HCT116 (cell line): Measurements from ENCODE around the gene BARX1. TPM values are rescaled to one million over a fixed set of nuclear protein-coding genes. Genes with fewer than 3 reads are reported as not detected.

ENCODE experiments used
- ATAC-seq: fragments of 200-7000 bp; cut with Tn5 transposase; 2 replicates; pipeline ENCODE4 v1.9.1; 2020; ENCODE audit warnings: mild to moderate bottlenecking, moderate library complexity
- BruUV-seq: library from RNA; stranded (reverse); fragments of 400-500 nt; replicated peaks from 2 replicates; lab custom pipeline; 2021; lab: Mats Ljungman, UMichigan
- CTCF ChIA-PET: fragments of 300-600 bp; sonication (Branson Sonifier 250); formaldehyde crosslinking; loops from one replicate; lab custom pipeline; 2021; ENCODE audit warnings: antibody characterized with exemption; lab: Charles Lee
- POLR2A ChIA-PET: fragments of 300-600, 350-600 bp; sonication (Branson Sonifier 250); formaldehyde crosslinking; loops from one replicate; lab custom pipeline; 2021; ENCODE audit warnings: antibody characterized with exemption; lab: Charles Lee
- RAD21 ChIA-PET, 2 experiments: fragments of 300-600 bp; sonication (Branson Sonifier 250); formaldehyde crosslinking; loops; one replicate each; lab custom pipeline; 2023; ENCODE audit warnings: low total read pairs in 2 of 2; ENCODE audit not compliant: uncharacterized antibody in 2 of 2, unreplicated experiment in 2 of 2, low non-redundant PET in 1 of 2; lab: Charles Lee
- DNase-seq: peaks from one replicate; pipeline ENCODE4 v3.0.0-alpha.2; 2010; ENCODE audit warnings: low read depth, low spot score
- H2AFZ ChIP-seq: fragments of 200-600 bp; shearing (Covaris generic), sonication (generic); 2 replicates; pipeline ENCODE4 v1.6.1; 2017; ENCODE audit warnings: low read depth, mixed run types, mixed read lengths, antibody characterized with exemption, low read length; ENCODE audit not compliant: poor library complexity, severe bottlenecking
- H3K27ac ChIP-seq: 2 replicates; pipeline ENCODE4 v1.5.1; 2012; ENCODE audit warnings: low read depth, low read length
- H3K27me3 ChIP-seq: fragments of 200-600 bp; sonication (generic); 2 replicates; pipeline ENCODE4 v1.6.1; 2016; ENCODE audit warnings: mixed run types, low read length, mixed read lengths; ENCODE audit not compliant: insufficient read depth
- H3K36me3 ChIP-seq, 2 experiments: fragments of 200-500 bp in 1 of 2; fragments of 200-600 bp in 1 of 2; sonication (Bioruptor generic) in 1 of 2; sonication (generic) in 1 of 2; 2 replicates each; pipeline versions ENCODE4 v1.5.1 to v1.6.1; 2014 to 2016; ENCODE audit warnings: low read length in 2 of 2, inconsistent platforms in 1 of 2, mixed read lengths in 1 of 2, mixed run types in 1 of 2; ENCODE audit not compliant: insufficient read depth in 2 of 2, control insufficient read depth in 1 of 2
- H3K4me1 ChIP-seq, 2 experiments: fragments of 200-600 bp in 1 of 2; sonication (generic) in 1 of 2; 2 replicates each; pipeline versions ENCODE4 v1.5.1 to v1.6.1; 2012 to 2017; ENCODE audit warnings: low read length in 2 of 2, inconsistent platforms in 1 of 2, mild to moderate bottlenecking in 1 of 2, mixed read lengths in 1 of 2, mixed run types in 1 of 2, moderate library complexity in 1 of 2; ENCODE audit not compliant: insufficient read depth in 2 of 2, control insufficient read depth in 1 of 2
- H3K4me2 ChIP-seq: fragments of 200-600 bp; sonication (generic); 2 replicates; pipeline ENCODE4 v1.6.1; 2017; ENCODE audit warnings: mixed run types, low read length, mixed read lengths
- H3K4me3 ChIP-seq, 2 experiments: fragments of 200-600 bp in 1 of 2; sonication (generic) in 1 of 2; replicated peaks in 1 of 2; 2 replicates each; pipeline ENCODE4 v1.5.1; 2011 to 2016; ENCODE audit warnings: low read length in 2 of 2, control low read depth in 1 of 2, low read depth in 1 of 2, mild to moderate bottlenecking in 1 of 2, mixed read lengths in 1 of 2, mixed run types in 1 of 2
- H3K79me2 ChIP-seq: fragments of 200-600 bp; sonication (generic); 2 replicates; pipeline ENCODE4 v1.6.1; 2017; ENCODE audit warnings: mild to moderate bottlenecking, mixed run types, low read length, moderate library complexity, mixed read lengths; ENCODE audit not compliant: insufficient read depth
- H3K9ac ChIP-seq: fragments of 200-600 bp; sonication (generic); 2 replicates; pipeline ENCODE4 v1.6.1; 2016; ENCODE audit warnings: low read length, mixed read lengths
- H3K9me2 ChIP-seq: fragments of 200-600 bp; sonication (generic), shearing (Covaris generic); 2 replicates; pipeline ENCODE4 v1.6.1; 2017; ENCODE audit warnings: mixed run types, mild to moderate bottlenecking, moderate library complexity; ENCODE audit not compliant: insufficient read depth
- H3K9me3 ChIP-seq, 2 experiments: fragments of 200-500 bp in 1 of 2; fragments of 200-600 bp in 1 of 2; sonication (Bioruptor generic) in 1 of 2; sonication (generic) in 1 of 2; 2 replicates each; pipeline ENCODE4 v1.6.1; 2014 to 2017; ENCODE audit warnings: low read length in 2 of 2, mixed read lengths in 2 of 2, inconsistent platforms in 1 of 2, low read depth in 1 of 2, mild to moderate bottlenecking in 1 of 2, mixed run types in 1 of 2, moderate library complexity in 1 of 2; ENCODE audit not compliant: control insufficient read depth in 1 of 2, insufficient read depth in 1 of 2
- H4K20me1 ChIP-seq: fragments of 200-600 bp; sonication (generic), shearing (Covaris generic); 2 replicates; pipeline ENCODE4 v1.6.1; 2017; ENCODE audit warnings: mixed run types, mild to moderate bottlenecking, moderate library complexity; ENCODE audit not compliant: insufficient read depth
- EZH2 ChIP-seq: fragments of 200-600 bp; sonication (generic); IDR thresholded peaks from 2 replicates; pipeline ENCODE4 v1.6.1; 2017; ENCODE audit warnings: antibody characterized with exemption, mixed run types
- EZH2phosphoT487 ChIP-seq: fragments of 200-600 bp; IDR thresholded peaks from 2 replicates; pipeline ENCODE4 v1.6.1; 2018; ENCODE audit warnings: antibody characterized with exemption, borderline replicate concordance
- POLR2A ChIP-seq: IDR thresholded peaks from 2 replicates; pipeline ENCODE4 v1.7.0; 2011; ENCODE audit warnings: borderline replicate concordance; ENCODE audit not compliant: insufficient read depth, insufficient read length; ENCODE audit errors: extremely low read depth
- RAD21 ChIP-seq: IDR thresholded peaks from 2 replicates; pipeline ENCODE4 v1.6.1; 2012; ENCODE audit warnings: low read depth, mild to moderate bottlenecking
- SIN3A ChIP-seq: IDR thresholded peaks from 2 replicates; pipeline ENCODE4 v1.6.1; 2012; ENCODE audit warnings: low read depth
- SP1 ChIP-seq: IDR thresholded peaks from 2 replicates; pipeline ENCODE4 v1.6.1; 2012; ENCODE audit warnings: low read depth
- YY1 ChIP-seq: IDR thresholded peaks from 2 replicates; pipeline ENCODE4 v1.6.1; 2011; ENCODE audit warnings: low read length, low read depth, moderate library complexity, mild to moderate bottlenecking; ENCODE audit not compliant: insufficient replicate concordance; ENCODE audit errors: extremely low read depth
- ZNF274 ChIP-seq: fragments of 200-500 bp; sonication (Bioruptor generic); IDR thresholded peaks from 2 replicates; pipeline ENCODE4 v1.6.1; 2014; ENCODE audit warnings: mild to moderate bottlenecking, low read depth, low read length, inconsistent platforms
- intact Hi-C: fragments of 100-400 bp; cut with micrococcal nuclease; formaldehyde crosslinking; loops from 2 replicates; pipeline ENCODE4 v1.10.0; 2022
- total RNA-seq: library from RNA; stranded (reverse); gene quantifications from one replicate; pipeline ENCODE4 v1.2.1, GENCODE V29; 2021; ENCODE audit not compliant: unreplicated experiment
- TF ChIP-seq, protein P1 (sequence below): IDR thresholded peaks from 2 replicates; pipeline ENCODE4 v1.6.1; 2011; ENCODE audit warnings: mild to moderate bottlenecking, low read length, moderate library complexity; ENCODE audit not compliant: insufficient replicate concordance; ENCODE audit errors: extremely low read depth
- TF ChIP-seq, protein P2 (sequence below): IDR thresholded peaks from 2 replicates; pipeline ENCODE4 v1.6.1; 2012; ENCODE audit warnings: low read depth
- TF ChIP-seq, protein P3 (sequence below), 3 experiments: fragments of 200-600 bp in 1 of 3; sonication (generic) in 1 of 3; IDR thresholded peaks in 2 of 3; conservative IDR thresholded peaks in 1 of 3; 2 replicates each; pipeline ENCODE4 v1.5.1; 2012 to 2017; ENCODE audit warnings: low read depth in 2 of 3, low read length in 2 of 3, antibody characterized with exemption in 1 of 3, borderline replicate concordance in 1 of 3, control low read depth in 1 of 3, mild to moderate bottlenecking in 1 of 3, mixed read lengths in 1 of 3, mixed run types in 1 of 3, moderate library complexity in 1 of 3; ENCODE audit not compliant: insufficient read depth in 1 of 3

Gene BARX1
- total RNA-seq, 1 experiment from 2014 or later, result not detected

DNA sequence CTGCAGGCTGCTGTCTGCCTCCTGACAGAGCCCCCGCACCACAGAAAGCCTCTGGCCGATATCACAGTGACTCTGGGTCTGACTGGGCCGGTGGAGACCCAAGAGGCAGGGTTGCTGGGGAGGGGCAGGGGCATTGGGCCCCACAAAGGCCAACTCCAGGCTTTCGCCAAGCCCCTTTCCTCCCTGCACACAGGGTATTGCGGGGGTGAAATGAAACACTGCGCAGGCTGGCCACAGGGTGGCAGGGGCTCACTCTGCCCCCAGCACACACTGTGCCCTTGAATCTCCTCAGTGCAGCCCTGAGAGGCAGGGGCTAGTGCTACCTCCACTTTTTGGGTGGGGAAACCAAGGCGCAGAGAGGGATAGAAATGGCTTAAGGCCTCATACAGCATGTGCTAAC, 44.6 kb downstream of the BARX1 start (continued):
- TF ChIP-seq, protein P1, sequence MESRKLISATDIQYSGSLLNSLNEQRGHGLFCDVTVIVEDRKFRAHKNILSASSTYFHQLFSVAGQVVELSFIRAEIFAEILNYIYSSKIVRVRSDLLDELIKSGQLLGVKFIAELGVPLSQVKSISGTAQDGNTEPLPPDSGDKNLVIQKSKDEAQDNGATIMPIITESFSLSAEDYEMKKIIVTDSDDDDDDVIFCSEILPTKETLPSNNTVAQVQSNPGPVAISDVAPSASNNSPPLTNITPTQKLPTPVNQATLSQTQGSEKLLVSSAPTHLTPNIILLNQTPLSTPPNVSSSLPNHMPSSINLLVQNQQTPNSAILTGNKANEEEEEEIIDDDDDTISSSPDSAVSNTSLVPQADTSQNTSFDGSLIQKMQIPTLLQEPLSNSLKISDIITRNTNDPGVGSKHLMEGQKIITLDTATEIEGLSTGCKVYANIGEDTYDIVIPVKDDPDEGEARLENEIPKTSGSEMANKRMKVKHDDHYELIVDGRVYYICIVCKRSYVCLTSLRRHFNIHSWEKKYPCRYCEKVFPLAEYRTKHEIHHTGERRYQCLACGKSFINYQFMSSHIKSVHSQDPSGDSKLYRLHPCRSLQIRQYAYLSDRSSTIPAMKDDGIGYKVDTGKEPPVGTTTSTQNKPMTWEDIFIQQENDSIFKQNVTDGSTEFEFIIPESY, result no peak

DNA sequence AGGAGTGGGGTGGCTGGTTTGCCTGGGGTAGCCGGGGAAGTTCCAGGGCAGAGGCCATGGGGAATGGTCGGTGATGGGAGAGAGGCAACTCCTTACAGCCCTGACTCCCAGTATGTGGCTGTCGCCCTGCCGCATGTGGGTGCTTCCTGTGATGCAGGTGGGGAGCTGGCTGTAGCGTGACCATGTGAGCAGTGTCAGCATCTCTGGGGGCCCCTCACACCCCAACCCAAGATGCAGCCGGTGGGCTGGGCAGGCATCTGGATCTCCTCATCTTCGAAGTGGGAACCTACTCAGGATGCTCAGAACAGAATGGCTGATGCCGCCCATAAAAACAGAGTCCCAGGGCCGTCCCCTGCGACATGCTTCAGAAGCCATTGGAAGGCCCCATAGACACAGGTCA, 45.0 kb downstream of the BARX1 start:
- Histone ChIP-seq H3K4me1 (peaks cover 0 to 4% of the 10 kb centered on the region in 2 experiments; a peak in 1 of 4 replicates), H3K4me2 (no peak overlapping the region), H3K4me3 (no peak overlapping the region), H3K27ac (no peak overlapping the region), H3K9me3 (no peaks in the 10 kb centered on the region), H3K36me3 (no peaks in the 10 kb centered on the region), H3K9me2 (no peaks in the 10 kb centered on the region), H3K79me2 (no peaks in the 10 kb centered on the region), H2AFZ (no peak overlapping the region), H3K9ac (no peak overlapping the region), H3K27me3 (no peaks in the 10 kb centered on the region), H4K20me1 (no peaks in the 10 kb centered on the region)
- ChIA-PET RAD21 (no interaction called here), POLR2A (no interaction called here), CTCF (no interaction called here)
- TF ChIP-seq ZNF274, result no peak
- intact Hi-C loops, result no loop called here
- no TSS peak for BruUV-seq
- no peak for ATAC-seq
- no peak for DNase-seq

DNA sequence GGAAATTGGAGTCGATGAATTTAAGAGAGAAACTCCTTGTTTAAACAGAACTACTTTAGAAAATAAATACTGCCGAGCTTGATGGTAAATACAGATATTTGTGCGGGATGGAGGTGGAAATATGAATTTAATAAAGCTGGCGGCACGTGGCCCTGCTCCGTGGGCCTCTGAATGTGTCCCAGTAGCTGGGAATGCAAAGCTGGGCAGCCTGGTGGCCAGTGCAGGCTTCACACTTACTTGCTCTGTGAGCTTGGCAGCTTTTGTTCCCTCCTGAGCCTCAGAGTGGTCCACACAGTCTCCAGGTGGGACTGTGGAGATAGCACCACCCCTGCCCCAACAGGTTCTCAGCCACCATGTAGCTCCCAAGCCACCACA, 45.9 kb downstream of the BARX1 start:
- Histone ChIP-seq H3K36me3 (no peaks in the 10 kb centered on the region), H3K27ac (no peak overlapping the region), H3K9me2 (no peaks in the 10 kb centered on the region), H3K9ac (no peak overlapping the region), H2AFZ (no peak overlapping the region), H3K27me3 (no peaks in the 10 kb centered on the region), H3K4me3 (no peak overlapping the region), H3K79me2 (no peaks in the 10 kb centered on the region), H3K4me2 (no peak overlapping the region), H3K4me1 (peaks cover 0 to 4% of the 10 kb centered on the region in 2 experiments; a peak in 1 of 4 replicates), H4K20me1 (no peaks in the 10 kb centered on the region), H3K9me3 (no peaks in the 10 kb centered on the region)
- RAD21 ChIA-PET, result no interaction called here
- ATAC-seq (no peak), DNase-seq (no peak)
- CTCF ChIA-PET, result no interaction called here
- intact Hi-C loops, result no loop called here
- POLR2A ChIA-PET, result no interaction called here
- BruUV-seq, result no TSS peak
- no peak for TF ChIP-seq RAD21
- no peak for TF ChIP-seq EZH2
- TF ChIP-seq SIN3A, result no peak
- no peak for TF ChIP-seq YY1
- no peak for TF ChIP-seq EZH2phosphoT487
- TF ChIP-seq, protein P2, sequence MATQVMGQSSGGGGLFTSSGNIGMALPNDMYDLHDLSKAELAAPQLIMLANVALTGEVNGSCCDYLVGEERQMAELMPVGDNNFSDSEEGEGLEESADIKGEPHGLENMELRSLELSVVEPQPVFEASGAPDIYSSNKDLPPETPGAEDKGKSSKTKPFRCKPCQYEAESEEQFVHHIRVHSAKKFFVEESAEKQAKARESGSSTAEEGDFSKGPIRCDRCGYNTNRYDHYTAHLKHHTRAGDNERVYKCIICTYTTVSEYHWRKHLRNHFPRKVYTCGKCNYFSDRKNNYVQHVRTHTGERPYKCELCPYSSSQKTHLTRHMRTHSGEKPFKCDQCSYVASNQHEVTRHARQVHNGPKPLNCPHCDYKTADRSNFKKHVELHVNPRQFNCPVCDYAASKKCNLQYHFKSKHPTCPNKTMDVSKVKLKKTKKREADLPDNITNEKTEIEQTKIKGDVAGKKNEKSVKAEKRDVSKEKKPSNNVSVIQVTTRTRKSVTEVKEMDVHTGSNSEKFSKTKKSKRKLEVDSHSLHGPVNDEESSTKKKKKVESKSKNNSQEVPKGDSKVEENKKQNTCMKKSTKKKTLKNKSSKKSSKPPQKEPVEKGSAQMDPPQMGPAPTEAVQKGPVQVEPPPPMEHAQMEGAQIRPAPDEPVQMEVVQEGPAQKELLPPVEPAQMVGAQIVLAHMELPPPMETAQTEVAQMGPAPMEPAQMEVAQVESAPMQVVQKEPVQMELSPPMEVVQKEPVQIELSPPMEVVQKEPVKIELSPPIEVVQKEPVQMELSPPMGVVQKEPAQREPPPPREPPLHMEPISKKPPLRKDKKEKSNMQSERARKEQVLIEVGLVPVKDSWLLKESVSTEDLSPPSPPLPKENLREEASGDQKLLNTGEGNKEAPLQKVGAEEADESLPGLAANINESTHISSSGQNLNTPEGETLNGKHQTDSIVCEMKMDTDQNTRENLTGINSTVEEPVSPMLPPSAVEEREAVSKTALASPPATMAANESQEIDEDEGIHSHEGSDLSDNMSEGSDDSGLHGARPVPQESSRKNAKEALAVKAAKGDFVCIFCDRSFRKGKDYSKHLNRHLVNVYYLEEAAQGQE, result no peak
- TF ChIP-seq, protein P3, sequence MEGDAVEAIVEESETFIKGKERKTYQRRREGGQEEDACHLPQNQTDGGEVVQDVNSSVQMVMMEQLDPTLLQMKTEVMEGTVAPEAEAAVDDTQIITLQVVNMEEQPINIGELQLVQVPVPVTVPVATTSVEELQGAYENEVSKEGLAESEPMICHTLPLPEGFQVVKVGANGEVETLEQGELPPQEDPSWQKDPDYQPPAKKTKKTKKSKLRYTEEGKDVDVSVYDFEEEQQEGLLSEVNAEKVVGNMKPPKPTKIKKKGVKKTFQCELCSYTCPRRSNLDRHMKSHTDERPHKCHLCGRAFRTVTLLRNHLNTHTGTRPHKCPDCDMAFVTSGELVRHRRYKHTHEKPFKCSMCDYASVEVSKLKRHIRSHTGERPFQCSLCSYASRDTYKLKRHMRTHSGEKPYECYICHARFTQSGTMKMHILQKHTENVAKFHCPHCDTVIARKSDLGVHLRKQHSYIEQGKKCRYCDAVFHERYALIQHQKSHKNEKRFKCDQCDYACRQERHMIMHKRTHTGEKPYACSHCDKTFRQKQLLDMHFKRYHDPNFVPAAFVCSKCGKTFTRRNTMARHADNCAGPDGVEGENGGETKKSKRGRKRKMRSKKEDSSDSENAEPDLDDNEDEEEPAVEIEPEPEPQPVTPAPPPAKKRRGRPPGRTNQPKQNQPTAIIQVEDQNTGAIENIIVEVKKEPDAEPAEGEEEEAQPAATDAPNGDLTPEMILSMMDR (IDR thresholded peaks at IDR 0.05 in 2 of 3, conservative IDR thresholded peaks at IDR 0.05 in 1 of 3; ENCODE audit: borderline replicate concordance in 1 of 3, insufficient read depth in 1 of 3, low read depth in 2 of 3, low read length in 2 of 3), result no peak
- TF ChIP-seq POLR2A, result no peak
- no peak for TF ChIP-seq SP1
